NCI-H510A (cell line): ENCODE data around the gene GADD45GIP1.
"Not testable (repeated sequence)": the region's sequence is repeated elsewhere in the genome, so short reads cannot be mapped to it uniquely, and the experiment has no call there.

Experiments used
- DNase-seq: peaks from one replicate; lab custom pipeline; 2025; lab: John Stamatoyannopoulos, UW

The GADD45GIP1 gene

GRCh38 chr19:12939975-12940423 is 17.0 kb downstream of the GADD45GIP1 start:
- DNase-seq, result no peak

GRCh38 chr19:12938779-12939601 is 18.0 kb downstream of the GADD45GIP1 start:
- DNase-seq, result no peak

- DNase-seq, result peak; percentile 97
These were observed 18.9 kb downstream of the GADD45GIP1 start, which contains the start of gene CALR for GRCh38 chr19:12937927-12938778. Gene CALR, plus strand, starts transcription at chr19:12938609. Its CDS starts 71 bp downstream, at chr19:12938680.

GRCh38 chr19:12937093-12937926 is 19.7 kb downstream of the GADD45GIP1 start:
- no peak for DNase-seq

GRCh38 chr19:12936582-12936981 is 20.4 kb downstream of the GADD45GIP1 start:
- no peak for DNase-seq

- DNase-seq, result no peak
These were observed 22.0 kb downstream of the GADD45GIP1 start for GRCh38 chr19:12935071-12935470.

- DNase-seq, result peak; percentile 86
These were observed 23.5 kb downstream of the GADD45GIP1 start, which contains the start of gene FARSA for GRCh38 chr19:12933287-12934072. Gene FARSA, minus strand, starts transcription at chr19:12933711. Its CDS starts 15 bp downstream, at chr19:12933696.

- DNase-seq, result no peak
These were observed 24.4 kb downstream of the GADD45GIP1 start for GRCh38 chr19:12932392-12933286.

- no peak for DNase-seq
These were observed 26.9 kb downstream of the GADD45GIP1 start for GRCh38 chr19:12930002-12930645.

- no peak for DNase-seq
These were observed 32.3 kb downstream of the GADD45GIP1 start for GRCh38 chr19:12924621-12925310.

GRCh38 chr19:12922959-12923358 is 34.1 kb downstream of the GADD45GIP1 start:
- DNase-seq, result no peak

- no peak for DNase-seq
These were observed 36.0 kb downstream of the GADD45GIP1 start for GRCh38 chr19:12921047-12921446.

GRCh38 chr19:12918253-12918652 is 38.8 kb downstream of the GADD45GIP1 start:
- DNase-seq, result no peak

- DNase-seq, result not testable (repeated sequence)
These were observed 41.2 kb downstream of the GADD45GIP1 start for GRCh38 chr19:12915860-12916259.

- no peak for DNase-seq
These were observed 43.0 kb downstream of the GADD45GIP1 start for GRCh38 chr19:12913851-12914690.

GRCh38 chr19:12913011-12913561 is 43.9 kb downstream of the GADD45GIP1 start:
- peak; percentile 96 for DNase-seq

- DNase-seq, result peak; percentile 59
These were observed 44.5 kb downstream of the GADD45GIP1 start for GRCh38 chr19:12912571-12912970.
